GM10248 (cell line): ENCODE measurements around the gene FAR2.

ENCODE experiments used
- CTCF ChIA-PET: fragments of 300-600 bp; sonication (Branson Sonifier 250); formaldehyde crosslinking; extraction: SDS; loops from one replicate; lab custom pipeline; 2021; ENCODE audit warnings: antibody characterized with exemption; lab: Yijun Ruan, JAX
- POLR2A ChIA-PET: fragments of 350-650 bp; sonication (Branson Sonifier 250); formaldehyde crosslinking; extraction: SDS; loops from one replicate; lab custom pipeline; 2020; ENCODE audit warnings: antibody characterized with exemption; lab: Yijun Ruan, JAX
- DNase-seq: peaks from one replicate; pipeline ENCODE4 v3.0.0; 2012; ENCODE audit errors: extremely low spot score
- CTCF ChIP-seq: IDR thresholded peaks from 2 replicates; pipeline ENCODE4 v1.5.1; 2012; ENCODE audit warnings: mild to moderate bottlenecking, low read depth; ENCODE audit errors: extremely low read depth, missing control alignments, control extremely low read depth

Gene FAR2

GRCh38 chr12:29346769-29347421, 197.8 kb downstream of the FAR2 start:
- no peak for DNase-seq
- CTCF ChIA-PET, result interaction anchor here (0.8 to 1.7 kb wide), 2 partner anchors 9 to 10 kb away, joined by 3 to 4 read pairs; no protein-coding TSS in a partner anchor
- TF ChIP-seq CTCF, result no peak

DNA sequence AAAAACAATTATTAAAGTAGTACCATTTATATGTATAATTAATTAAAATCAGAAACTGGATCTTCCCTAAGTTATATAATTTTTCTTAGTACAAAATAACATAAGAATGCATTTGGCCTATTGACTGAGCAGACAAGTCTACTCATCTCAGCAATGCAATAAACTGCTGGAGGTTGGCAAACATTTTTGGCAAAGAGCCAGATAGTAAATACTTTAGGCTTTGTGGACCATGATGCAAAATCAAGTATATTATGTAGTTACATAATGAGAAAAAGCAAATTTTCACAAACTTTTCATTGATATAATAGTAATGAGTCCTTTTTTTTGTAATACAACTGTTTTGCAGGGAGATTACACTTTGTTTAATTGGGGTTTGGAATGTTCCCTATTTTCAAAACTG, 201.0 kb downstream of the FAR2 start:
- ChIA-PET CTCF (no interaction called here), POLR2A (no interaction called here)
- DNase-seq, result no peak
- no peak for TF ChIP-seq CTCF

More at GRCh38 chr12:29346769-29347421, 197.8 kb downstream of the FAR2 start:
- POLR2A ChIA-PET, result no interaction called here

DNA sequence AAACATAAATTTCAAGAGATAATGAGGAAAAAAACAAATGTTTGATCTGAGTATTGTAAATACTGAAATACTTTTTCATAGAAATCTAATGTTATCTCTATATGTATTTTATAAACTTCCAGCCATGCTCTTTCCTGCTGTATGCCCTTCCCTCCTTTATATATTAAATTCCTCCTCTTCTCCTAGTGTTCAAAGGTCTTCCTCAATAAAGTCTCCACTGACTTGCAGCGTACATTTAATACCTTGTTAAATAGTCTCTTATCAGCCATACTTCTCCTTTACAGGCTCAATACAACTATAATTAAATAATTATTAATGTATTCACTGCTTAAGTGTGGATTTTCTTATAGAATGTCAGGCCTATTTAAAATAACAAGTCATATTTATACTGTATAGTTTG, 205.9 kb downstream of the FAR2 start:
- ChIA-PET CTCF (interaction anchor here (1.0 kb wide), 1 partner anchor 8 kb away, joined by 3 read pairs; no protein-coding TSS in a partner anchor), POLR2A (no interaction called here)
- no peak for DNase-seq
- TF ChIP-seq CTCF, result no peak

GRCh38 chr12:29365091-29365490, 216.0 kb downstream of the FAR2 start:
- TF ChIP-seq CTCF, result no peak
- CTCF ChIA-PET, result no interaction called here
- POLR2A ChIA-PET, result no interaction called here
- DNase-seq, result no peak

GRCh38 chr12:29374012-29374411, 224.9 kb downstream of the FAR2 start:
- no peak for DNase-seq
- TF ChIP-seq CTCF, result no peak
- POLR2A ChIA-PET, result no interaction called here
- CTCF ChIA-PET, result no interaction called here

DNA sequence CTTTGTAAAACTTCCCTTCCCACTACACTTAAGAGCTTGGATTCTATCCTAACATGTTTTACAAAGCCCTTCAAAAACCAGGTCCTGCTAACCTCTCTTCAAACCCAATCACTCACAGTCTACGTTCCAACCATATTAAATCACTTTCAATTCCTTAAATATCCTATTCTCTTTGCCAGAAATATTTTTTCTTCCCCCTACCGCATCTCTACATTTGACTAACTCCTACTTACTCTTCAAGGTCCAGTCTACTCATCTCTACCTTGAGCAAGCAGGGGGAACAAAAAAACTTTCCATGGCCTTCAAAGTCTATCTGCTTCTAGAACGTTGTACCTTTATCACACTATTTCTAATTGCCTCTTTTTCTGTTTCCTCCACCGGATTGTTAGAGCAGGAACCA, 225.8 kb downstream of the FAR2 start:
- no peak for DNase-seq
- POLR2A ChIA-PET, result no interaction called here
- CTCF ChIA-PET, result no interaction called here
- TF ChIP-seq CTCF, result no peak
